Activated CD8-positive, alpha-beta T cell treated with anti-CD3 and anti-CD28 coated beads, Interleukin-2, amount 10 ng/mL, durations not matched to agents 7 days and 5 days (primary cell): ENCODE data around the gene DRAM2. TPM values are rescaled to one million over a fixed set of nuclear protein-coding genes. Genes with fewer than 3 reads are reported as not detected.

Experiments used
- ATAC-seq: fragments of 150-1000 bp; cut with Tn5 transposase; one replicate; pipeline ENCODE4 v1.10.0; 2021; ENCODE audit warnings: moderate library complexity
- CTCF ChIA-PET: fragments of 350-600 bp; sonication (Branson Sonifier 250); formaldehyde crosslinking; loops from one replicate; lab custom pipeline; 2021; ENCODE audit warnings: antibody characterized with exemption; lab: Charles Lee
- POLR2A ChIA-PET: fragments of 350-600 bp; sonication (Branson Sonifier 250); formaldehyde crosslinking; loops from one replicate; lab custom pipeline; 2021; ENCODE audit warnings: antibody characterized with exemption; lab: Charles Lee
- DNase-seq: peaks from one replicate; pipeline ENCODE4 v3.0.0-alpha.2; 2020
- H3K27ac Mint-ChIP-seq: one replicate; pipeline ENCODE4 v1.8.0; 2021; ENCODE audit warnings: mild to moderate bottlenecking, mixed read lengths
- H3K27me3 Mint-ChIP-seq: one replicate; pipeline ENCODE4 v1.8.0; 2021; ENCODE audit warnings: low read depth, mixed read lengths
- H3K36me3 Mint-ChIP-seq: one replicate; pipeline ENCODE4 v1.8.0; 2021; ENCODE audit warnings: low read depth, mixed read lengths
- H3K4me1 Mint-ChIP-seq: one replicate; pipeline ENCODE4 v1.8.0; 2021; ENCODE audit warnings: low read depth, mixed read lengths
- H3K4me3 Mint-ChIP-seq: one replicate; pipeline ENCODE4 v1.8.0; 2021; ENCODE audit warnings: mild to moderate bottlenecking, mixed read lengths
- H3K9me3 Mint-ChIP-seq: one replicate; pipeline ENCODE4 v1.8.0; 2022; ENCODE audit warnings: mixed read lengths; ENCODE audit not compliant: insufficient read depth
- total RNA-seq, 2 experiments: library from RNA; stranded (reverse); gene quantifications; one replicate each; pipeline ENCODE4 v1.2.3, GENCODE V29; 2021

Gene DRAM2
- total RNA-seq, 2 experiments from 2014 or later, result 27.5 to 29.3 TPM

DNA sequence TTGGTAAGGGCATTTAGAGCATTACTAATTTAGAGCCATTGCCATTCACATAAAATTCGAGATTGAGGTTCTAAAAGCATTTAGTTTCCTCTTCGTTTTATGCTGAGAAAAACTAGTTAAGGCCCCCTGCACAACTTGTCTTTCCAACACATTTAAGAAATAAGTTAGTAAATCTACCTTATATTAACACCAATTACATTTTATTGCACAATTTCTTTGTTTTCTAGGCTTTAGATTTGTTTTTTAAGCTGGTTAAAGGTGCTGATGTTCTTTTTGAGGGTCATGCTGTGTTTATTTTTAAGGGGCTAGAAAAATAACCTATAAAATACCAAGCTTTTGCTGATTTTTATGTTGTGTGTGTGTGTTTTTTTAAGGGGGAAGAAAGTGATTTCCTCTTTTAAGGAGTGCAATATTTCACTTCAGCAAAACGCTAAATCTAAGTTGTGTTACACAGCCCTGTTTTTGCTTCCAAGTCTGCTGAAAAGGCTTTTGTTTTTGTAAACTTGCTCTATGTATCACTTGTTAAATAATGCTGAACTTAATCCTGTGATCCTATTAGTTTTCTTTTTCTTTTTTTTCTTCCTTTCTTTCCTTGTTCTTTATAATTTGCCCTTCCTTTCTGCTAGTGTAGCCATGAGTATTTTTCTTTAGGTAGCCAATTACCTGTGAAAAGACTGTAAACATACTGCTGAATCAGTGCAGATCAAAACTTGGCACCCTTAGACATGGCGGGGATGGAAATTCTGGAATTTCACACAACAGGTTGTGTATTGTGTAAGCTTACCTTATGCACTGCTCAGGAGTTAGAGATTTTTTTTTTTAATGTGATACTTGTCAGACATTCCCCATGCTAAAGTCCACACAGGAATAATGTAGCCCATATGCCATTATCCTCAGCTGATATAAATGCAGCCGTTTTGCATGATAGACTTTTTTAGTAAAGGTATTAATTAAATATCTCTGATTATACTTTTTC lies 1.6 kb upstream of the DRAM2 start:
- ChIA-PET POLR2A (interaction anchor here (0.9 to 2.8 kb wide), 9 partner anchors 7 to 613 kb away, joined by 3 to 18 read pairs (median 4); partner anchors contain the start of gene LRIF1), CTCF (interaction anchor here (1.4 to 1.5 kb wide), 2 partner anchors 9 to 58 kb away, joined by 3 to 4 read pairs; no protein-coding TSS in a partner anchor)
- DNase-seq (no peak), ATAC-seq (no peak)
- Mint-ChIP-seq H3K9me3 (no peaks in the 10 kb centered on the region), H3K27me3 (no peaks in the 10 kb centered on the region), H3K4me3 (peak overlapping the region; percentile 97), H3K27ac (peak overlapping the region; percentile 95), H3K36me3 (peaks cover 37% of the 10 kb centered on the region), H3K4me1 (peaks cover 52% of the 10 kb centered on the region)

DNA sequence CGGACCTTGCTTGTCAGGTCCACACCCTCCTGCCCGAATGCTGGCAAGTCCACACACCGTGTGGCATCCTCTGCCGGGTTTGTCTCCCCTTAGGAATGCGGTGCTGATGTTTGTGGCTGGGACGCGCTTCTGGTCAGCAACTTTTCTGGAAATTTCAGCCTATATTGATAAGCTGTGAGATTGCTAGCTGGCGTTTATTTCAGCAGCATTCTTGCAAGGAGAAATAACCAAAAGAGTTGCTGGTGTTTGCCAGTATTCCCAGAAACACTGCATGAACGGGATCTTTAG lies 731 bp upstream of the DRAM2 start:
- ChIA-PET POLR2A (interaction anchor here (0.6 to 2.8 kb wide), 9 partner anchors 8 to 81 kb away, joined by 3 to 18 read pairs (median 3); no protein-coding TSS in a partner anchor), CTCF (interaction anchor here (1.4 to 1.5 kb wide), 2 partner anchors 10 to 59 kb away, joined by 3 to 4 read pairs; no protein-coding TSS in a partner anchor)
- H3K36me3 Mint-ChIP-seq, result peaks cover 35% of the 10 kb centered on the region
- DNase-seq (no peak), ATAC-seq (no peak)
- peaks cover 45% of the 10 kb centered on the region for H3K4me1 Mint-ChIP-seq
- peak overlapping the region; percentile 95 for H3K27ac Mint-ChIP-seq
- H3K4me3 Mint-ChIP-seq, result peak overlapping the region; percentile 97
- no peaks in the 10 kb centered on the region for H3K9me3 Mint-ChIP-seq
- H3K27me3 Mint-ChIP-seq, result no peaks in the 10 kb centered on the region

- Mint-ChIP-seq H3K27ac (peak overlapping the region; percentile 95), H3K27me3 (no peaks in the 10 kb centered on the region), H3K9me3 (no peaks in the 10 kb centered on the region), H3K36me3 (peaks cover 43% of the 10 kb centered on the region), H3K4me1 (peaks cover 46% of the 10 kb centered on the region), H3K4me3 (peak overlapping the region; percentile 97)
- ChIA-PET CTCF (interaction anchor here (1.0 to 1.5 kb wide), 9 partner anchors 11 to 261 kb away, joined by 3 to 5 read pairs (median 4); no protein-coding TSS in a partner anchor), POLR2A (interaction anchor here (0.6 to 2.8 kb wide), 20 partner anchors 11 to 600 kb away, joined by 3 to 18 read pairs (median 4); partner anchors contain the start of genes DENND2D and INKA2)
- DNase-seq, result peak; percentile 58
- ATAC-seq, result peak; percentile 65
Measured at GRCh38 chr1:111139324-111139955, 453 bp downstream of the DRAM2 start.

DNA sequence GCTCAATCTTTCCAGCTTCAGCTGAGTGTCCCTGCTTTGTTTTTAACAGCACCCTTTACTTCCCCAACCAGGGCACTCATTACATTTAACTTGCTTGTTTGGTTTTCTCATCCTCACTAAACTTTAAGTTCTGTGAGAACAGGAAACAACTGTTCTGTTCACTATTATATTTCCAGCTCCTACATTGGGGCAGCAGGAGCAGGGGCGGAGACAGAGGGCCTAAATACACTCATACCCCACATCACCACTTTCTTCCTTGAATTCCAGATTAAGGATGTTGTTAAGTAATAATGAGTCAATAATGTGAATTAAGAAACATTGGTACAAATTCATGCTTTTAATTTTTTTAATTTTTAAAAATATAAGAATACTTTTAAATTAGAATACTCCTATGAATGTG lies 6.0 kb downstream of the DRAM2 start:
- H3K27me3 Mint-ChIP-seq, result no peaks in the 10 kb centered on the region
- no peak for DNase-seq
- no peak for ATAC-seq
- no peak overlapping the region for H3K27ac Mint-ChIP-seq
- CTCF ChIA-PET, result no interaction called here
- POLR2A ChIA-PET, result interaction anchor here (0.7 kb wide), 1 partner anchor 82 kb away, joined by 3 read pairs; no protein-coding TSS in a partner anchor
- H3K36me3 Mint-ChIP-seq, result peaks cover 51% of the 10 kb centered on the region
- no peak overlapping the region for H3K4me3 Mint-ChIP-seq
- H3K4me1 Mint-ChIP-seq, result peaks cover 32% of the 10 kb centered on the region
- H3K9me3 Mint-ChIP-seq, result no peaks in the 10 kb centered on the region

- ChIA-PET POLR2A (no interaction called here), CTCF (interaction anchor here (0.9 kb wide), 1 partner anchor 8 kb away, joined by 3 read pairs; no protein-coding TSS in a partner anchor)
- ATAC-seq, result no peak
- H3K27ac Mint-ChIP-seq, result peak overlapping the region; percentile 3
- no peaks in the 10 kb centered on the region for H3K9me3 Mint-ChIP-seq
- H3K4me1 Mint-ChIP-seq, result peaks cover 28% of the 10 kb centered on the region
- no peaks in the 10 kb centered on the region for H3K27me3 Mint-ChIP-seq
- no peak overlapping the region for H3K4me3 Mint-ChIP-seq
- H3K36me3 Mint-ChIP-seq, result peaks cover 56% of the 10 kb centered on the region
- no peak for DNase-seq
Measured at GRCh38 chr1:111131693-111132092, 8.2 kb downstream of the DRAM2 start.

DNA sequence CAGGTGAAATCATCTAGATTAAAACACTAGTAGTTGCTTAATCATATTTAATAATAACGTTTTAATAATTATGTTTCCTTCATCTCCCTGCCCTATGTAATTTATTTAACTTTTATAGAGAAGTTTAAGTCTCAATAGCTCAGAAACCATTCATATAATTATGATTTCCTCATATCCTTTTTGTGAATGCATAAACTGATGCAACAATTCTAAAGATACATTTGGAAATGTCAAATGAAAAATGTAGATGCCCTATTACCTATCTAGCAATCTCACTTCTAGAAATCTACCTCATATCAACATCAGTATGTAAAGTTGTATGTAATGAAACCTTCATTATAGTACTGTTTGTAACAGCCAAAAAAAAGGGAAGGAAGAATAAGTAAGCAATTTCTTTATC lies 10.5 kb downstream of the DRAM2 start:
- POLR2A ChIA-PET, result no interaction called here
- no peak overlapping the region for H3K4me3 Mint-ChIP-seq
- H3K27me3 Mint-ChIP-seq, result no peaks in the 10 kb centered on the region
- CTCF ChIA-PET, result interaction anchor here (0.7 kb wide), 1 partner anchor 132 kb away, joined by 3 read pairs; no protein-coding TSS in a partner anchor
- ATAC-seq, result no peak
- H3K4me1 Mint-ChIP-seq, result peaks cover 23% of the 10 kb centered on the region
- H3K36me3 Mint-ChIP-seq, result peaks cover 57% of the 10 kb centered on the region
- no peak overlapping the region for H3K27ac Mint-ChIP-seq
- H3K9me3 Mint-ChIP-seq, result no peaks in the 10 kb centered on the region
- DNase-seq, result no peak

DNA sequence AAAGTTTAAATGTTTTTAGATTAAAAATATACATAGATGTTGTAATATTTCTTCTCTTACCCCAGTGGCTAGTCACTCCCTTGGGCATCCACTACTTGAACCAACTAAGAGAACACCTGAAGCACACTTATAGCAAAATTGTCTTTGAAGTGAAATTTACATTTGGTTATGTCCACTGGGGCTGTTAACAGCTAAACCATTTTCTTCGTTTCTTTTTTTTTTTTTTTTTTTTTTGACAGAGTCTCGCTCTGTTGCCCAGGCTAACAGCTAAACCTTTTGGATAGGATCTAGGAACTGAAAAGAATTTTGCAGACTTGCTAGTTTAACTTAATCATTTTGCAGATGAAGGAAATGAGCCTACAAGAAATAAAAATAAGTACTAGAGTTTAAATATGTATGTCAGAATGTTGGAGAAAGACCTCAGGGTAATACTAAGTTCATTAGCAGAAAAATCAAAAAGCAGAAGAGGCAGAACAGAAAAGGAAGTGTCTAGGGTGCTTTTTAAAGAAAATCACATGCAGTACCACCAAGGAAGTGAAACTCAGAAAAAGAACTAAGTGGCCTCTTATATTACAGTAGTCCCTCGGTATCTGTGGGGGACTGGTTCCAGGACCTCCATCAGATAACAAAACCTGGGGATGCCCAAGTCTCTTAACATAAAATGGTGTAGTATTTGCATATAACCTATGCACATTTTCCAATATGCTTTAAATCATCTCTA lies 11.8 kb downstream of the DRAM2 start:
- no peaks in the 10 kb centered on the region for H3K9me3 Mint-ChIP-seq
- ChIA-PET CTCF (no interaction called here), POLR2A (interaction anchor here (1.0 kb wide), 1 partner anchor 12 kb away, joined by 5 read pairs; the partner anchor contains the start of genes CEPT1 and DRAM2)
- peaks cover 62% of the 10 kb centered on the region for H3K36me3 Mint-ChIP-seq
- H3K4me1 Mint-ChIP-seq, result peaks cover 21% of the 10 kb centered on the region
- DNase-seq, result no peak
- H3K27ac Mint-ChIP-seq, result peak overlapping the region; percentile 41
- ATAC-seq, result peak; percentile 60
- peak overlapping the region; percentile 1 for H3K4me3 Mint-ChIP-seq
- H3K27me3 Mint-ChIP-seq, result no peaks in the 10 kb centered on the region

GRCh38 chr1:111126354-111126753 lies 13.5 kb downstream of the DRAM2 start:
- no peak for DNase-seq
- ChIA-PET POLR2A (no interaction called here), CTCF (interaction anchor here (1.1 kb wide), 1 partner anchor 630 kb away, joined by 3 read pairs; no protein-coding TSS in a partner anchor)
- Mint-ChIP-seq H3K27ac (no peak overlapping the region), H3K4me3 (no peak overlapping the region), H3K9me3 (no peaks in the 10 kb centered on the region), H3K4me1 (peaks cover 18% of the 10 kb centered on the region), H3K27me3 (no peaks in the 10 kb centered on the region), H3K36me3 (peaks cover 63% of the 10 kb centered on the region)
- no peak for ATAC-seq

GRCh38 chr1:111116496-111116895 lies 23.4 kb downstream of the DRAM2 start:
- H3K4me3 Mint-ChIP-seq, result no peak overlapping the region
- peaks cover 40% of the 10 kb centered on the region for H3K36me3 Mint-ChIP-seq
- DNase-seq, result no peak
- ChIA-PET CTCF (no interaction called here), POLR2A (no interaction called here)
- no peaks in the 10 kb centered on the region for H3K4me1 Mint-ChIP-seq
- no peaks in the 10 kb centered on the region for H3K27me3 Mint-ChIP-seq
- no peaks in the 10 kb centered on the region for H3K9me3 Mint-ChIP-seq
- no peak overlapping the region for H3K27ac Mint-ChIP-seq
- ATAC-seq, result no peak

- H3K27me3 Mint-ChIP-seq, result no peaks in the 10 kb centered on the region
- H3K4me3 Mint-ChIP-seq, result no peak overlapping the region
- H3K36me3 Mint-ChIP-seq, result peaks cover 17% of the 10 kb centered on the region
- H3K9me3 Mint-ChIP-seq, result peaks cover 6% of the 10 kb centered on the region
- DNase-seq, result no peak
- CTCF ChIA-PET, result no interaction called here
- ATAC-seq, result no peak
- H3K4me1 Mint-ChIP-seq, result no peaks in the 10 kb centered on the region
- POLR2A ChIA-PET, result no interaction called here
- no peak overlapping the region for H3K27ac Mint-ChIP-seq
Measured at GRCh38 chr1:111110197-111110899, 29.5 kb downstream of the DRAM2 start.
